GM18868 (cell line): Measurements from ENCODE around the gene C1QTNF1.
"Not testable (repeated sequence)": the region's sequence is repeated elsewhere in the genome, so short reads cannot be mapped to it uniquely, and the experiment has no call there.

Experiments used
- ATAC-seq: cut with Tn5 transposase; IDR thresholded peaks from one replicate; pipeline ENCODE4 v1.9.1; 2021; ENCODE audit warnings: mild to moderate bottlenecking, moderate library complexity; ENCODE audit not compliant: unreplicated experiment

The C1QTNF1 gene

DNA sequence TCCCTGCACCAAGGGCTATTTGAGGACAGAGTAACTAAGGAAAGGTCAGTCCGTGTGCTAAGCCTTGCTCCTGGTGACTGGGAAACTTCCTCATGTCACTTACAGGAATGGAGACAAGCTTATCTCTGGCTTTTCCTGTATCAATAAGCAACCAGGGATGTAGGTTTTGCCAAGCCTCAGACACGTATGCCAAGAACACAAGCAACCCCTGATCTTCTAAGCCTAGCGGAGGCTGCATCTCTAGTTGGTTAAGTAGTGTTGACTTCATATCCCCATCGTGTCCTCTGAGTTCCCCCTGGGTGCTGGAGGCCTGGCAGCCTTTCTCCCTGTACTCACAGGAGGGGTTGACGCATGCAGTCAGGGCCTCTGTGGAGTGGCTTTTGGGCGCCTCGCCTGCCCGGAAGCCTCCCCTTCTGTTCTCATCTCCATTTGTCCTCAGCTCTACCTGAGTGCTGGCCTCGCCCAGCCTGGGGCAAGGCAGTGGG, 1.4 kb upstream of the C1QTNF1 start:
- ATAC-seq = no peak

DNA sequence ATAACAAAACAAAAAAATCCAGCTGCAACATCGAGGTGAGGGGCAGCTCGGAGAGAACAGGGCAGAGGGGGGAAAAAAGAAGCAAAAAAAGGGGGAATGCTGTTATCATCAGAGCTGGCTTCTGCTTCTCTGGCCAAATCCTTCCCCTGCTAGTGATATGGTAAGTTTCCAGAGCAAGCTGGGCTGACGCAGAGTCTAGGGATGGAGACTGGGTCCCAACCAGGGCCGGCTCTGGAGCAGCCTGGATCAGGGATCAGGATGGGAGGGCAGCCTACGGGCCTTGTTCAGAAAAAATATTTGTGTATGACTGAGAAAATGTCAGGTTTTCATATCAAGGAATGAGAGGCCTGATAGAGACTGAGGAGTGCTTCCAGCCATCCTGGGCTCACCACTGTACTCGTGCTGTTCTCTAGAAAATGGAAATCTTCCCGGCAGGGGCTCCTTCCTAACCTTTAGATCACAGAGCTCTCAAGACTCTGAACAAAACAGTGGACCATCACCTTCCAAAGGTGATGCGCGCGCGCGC, 726 bp upstream of the C1QTNF1 start:
- no peak for ATAC-seq

DNA sequence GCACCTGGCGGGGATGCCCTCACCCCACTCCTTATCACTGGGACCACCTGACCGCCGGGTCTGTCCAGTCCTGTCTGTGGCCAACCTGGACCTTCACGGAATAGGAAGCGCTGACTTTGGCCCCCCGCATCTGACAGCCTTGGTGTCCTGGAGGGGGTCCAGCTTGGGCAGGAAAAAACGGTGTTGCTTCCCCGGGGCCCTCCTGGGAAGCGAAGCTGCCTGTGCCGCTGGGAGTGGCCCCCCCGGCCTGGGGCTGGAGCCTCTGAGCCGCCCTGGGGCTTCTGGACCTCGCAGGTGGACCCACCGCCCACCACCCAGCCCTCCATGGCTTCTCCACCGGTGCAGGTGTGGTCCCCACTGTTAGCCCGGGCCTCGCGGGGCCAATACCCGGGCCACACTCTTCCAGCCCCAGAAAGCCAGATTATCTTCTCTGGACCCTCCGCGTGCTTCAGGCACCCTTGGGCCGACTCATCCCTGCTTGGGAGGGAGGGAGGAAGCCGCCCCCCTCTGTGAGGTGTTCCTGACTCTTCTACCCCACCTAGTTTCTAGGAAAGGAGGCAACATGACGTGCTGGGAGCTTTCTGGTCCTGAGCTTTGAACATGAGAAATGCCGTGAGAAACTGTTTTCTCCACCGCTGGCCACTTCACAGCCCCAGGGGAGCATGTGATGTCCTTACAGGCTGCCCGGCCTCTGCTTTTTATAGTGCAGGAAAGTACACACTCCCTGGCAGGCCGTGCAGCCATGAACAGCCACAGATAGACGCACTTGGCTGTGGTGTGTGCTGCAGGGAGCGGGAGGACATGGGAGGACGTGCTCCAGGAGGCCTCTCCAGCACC, 1.1 kb downstream of the C1QTNF1 start:
- no peak for ATAC-seq

DNA sequence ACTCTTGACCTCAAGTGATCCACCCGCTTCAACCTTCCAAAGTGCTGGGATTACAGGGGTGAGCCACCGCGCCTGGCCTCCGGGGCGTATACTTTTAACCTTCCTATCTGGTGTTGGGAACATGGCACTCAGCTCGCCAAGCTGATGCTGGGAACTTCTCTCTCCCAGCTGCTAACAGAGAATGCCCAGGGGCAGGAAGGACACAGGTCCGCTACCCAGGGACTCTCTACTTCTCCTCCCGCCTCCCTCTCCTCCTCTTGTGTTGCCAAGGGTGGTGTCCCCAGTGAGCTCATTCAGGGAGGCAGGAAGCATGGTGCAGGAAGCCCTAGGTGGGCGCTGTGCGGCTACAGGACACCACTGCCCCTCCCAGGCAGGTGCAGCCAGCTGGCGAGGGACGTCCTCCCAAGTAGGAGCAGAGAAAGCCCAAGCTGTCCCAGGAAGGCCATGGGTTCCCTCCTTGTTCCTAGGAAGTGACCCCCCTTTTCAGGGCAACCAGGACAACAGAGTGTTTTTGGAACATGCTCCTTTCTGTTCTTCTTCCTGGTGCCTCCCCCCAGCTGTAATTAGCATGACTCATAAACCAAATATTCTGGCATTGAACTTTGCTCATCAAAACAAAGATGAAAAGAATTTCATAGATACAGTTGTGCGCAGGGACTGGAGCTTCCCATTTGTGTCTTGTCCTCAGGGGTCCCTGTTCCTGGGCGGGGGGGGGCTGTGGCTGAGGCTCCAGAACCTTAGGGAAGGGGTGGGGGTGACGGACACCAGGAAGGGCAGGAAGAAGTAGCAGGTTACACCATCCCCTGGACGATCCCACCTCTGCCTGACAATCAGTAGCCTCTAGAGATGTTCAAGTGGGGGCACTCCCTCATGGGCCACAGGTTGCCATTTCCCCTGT, 2.7 kb downstream of the C1QTNF1 start:
- ATAC-seq = no peak

DNA sequence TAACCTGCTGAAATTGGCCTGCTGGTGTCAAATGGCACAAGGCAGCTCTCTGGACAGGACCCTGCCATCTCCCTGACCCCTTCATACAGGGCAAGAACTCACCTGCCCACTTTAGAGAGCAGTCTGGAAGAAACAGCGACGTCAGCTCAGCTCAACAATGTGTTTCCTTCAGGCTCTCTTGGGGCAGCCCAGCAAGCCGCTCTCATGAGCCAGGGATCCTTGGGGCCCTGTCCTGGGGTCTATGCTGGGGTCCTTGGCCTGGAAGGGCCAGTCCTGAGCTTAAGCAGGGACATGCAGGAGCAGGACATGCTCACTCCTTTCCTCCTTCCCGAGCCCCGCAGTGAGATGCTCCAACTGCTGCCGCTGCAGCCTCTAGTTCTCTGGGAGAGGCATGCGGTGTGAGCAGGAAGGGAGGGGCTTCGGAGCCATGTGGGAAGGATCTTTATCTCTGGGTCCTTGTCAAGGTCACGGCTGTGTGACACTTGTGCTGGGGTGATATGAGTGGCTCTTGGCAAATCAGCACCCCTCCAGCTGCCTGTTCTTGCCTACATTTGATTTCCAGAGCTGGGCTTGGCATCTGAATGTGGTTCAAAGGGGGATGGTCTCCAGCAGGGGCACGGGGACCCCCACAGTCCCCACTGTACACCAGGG, 3.4 kb downstream of the C1QTNF1 start:
- ATAC-seq = no peak

DNA sequence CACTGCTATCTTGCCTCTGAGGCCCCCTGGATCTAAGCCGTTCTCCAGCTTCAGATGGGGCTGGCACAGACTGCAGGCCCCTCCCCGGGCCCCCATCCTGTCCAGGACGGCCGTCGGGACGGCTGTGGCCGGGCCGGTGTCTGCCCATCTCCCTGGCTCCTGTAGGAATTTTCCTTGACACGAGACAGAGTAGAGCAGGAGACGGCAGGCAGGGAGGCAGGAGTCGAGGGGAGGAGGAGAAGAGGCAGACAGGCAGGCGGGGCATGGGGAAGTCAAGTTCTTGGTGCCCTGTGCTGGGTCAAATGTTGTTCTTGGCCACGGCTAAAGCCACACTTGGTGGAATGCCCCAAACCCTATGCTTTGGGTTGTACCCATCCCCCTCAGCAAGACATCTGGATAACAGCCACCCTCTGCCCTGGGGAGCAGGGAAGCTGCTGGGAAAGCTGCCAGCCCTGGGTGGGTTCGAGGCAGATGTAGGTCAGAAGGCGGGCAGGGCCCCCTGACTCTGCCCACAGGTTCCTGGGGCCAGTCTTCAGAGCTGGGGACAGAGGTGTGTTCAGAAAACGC, 4.0 kb downstream of the C1QTNF1 start:
- ATAC-seq = no peak

DNA sequence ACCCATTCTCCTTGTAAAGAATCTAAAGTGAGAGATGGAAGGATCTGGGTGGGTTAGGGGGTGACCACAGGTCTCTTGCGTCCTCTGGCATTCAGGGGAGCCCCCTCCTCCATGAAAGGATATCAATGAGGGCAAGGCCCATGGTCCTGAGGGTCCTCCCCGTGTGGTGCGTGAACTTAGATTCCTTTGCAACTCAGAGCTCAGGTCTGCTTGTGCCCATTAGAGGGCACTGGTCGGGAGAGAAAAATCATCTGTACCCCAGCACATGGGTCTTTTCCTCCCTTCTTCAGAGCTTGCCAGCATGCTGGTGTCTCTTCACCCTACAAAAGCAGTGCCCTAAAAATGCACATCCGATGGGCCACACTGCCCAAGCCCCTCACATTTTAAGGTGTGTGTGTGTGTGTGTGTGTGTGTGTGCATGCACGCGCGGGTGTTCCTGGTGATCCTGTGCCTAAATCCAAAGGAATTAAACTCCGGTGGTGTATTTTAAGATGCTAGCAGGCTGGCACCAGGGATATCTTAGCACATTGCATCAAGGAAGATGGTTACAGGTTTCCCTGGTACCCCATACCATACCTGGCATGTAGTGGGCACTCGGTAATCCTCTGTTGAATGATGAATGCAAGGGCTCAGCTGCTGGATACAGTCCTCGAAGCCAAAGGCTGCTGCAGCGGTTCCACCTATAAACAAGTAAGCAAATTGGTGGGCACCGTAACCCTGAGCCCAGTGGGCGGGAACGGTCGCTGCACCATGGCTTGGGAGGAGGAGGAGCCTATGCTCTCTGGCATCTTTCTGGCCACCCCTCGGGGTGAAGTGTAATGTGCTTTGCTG, 4.7 kb downstream of the C1QTNF1 start:
- no peak for ATAC-seq

DNA sequence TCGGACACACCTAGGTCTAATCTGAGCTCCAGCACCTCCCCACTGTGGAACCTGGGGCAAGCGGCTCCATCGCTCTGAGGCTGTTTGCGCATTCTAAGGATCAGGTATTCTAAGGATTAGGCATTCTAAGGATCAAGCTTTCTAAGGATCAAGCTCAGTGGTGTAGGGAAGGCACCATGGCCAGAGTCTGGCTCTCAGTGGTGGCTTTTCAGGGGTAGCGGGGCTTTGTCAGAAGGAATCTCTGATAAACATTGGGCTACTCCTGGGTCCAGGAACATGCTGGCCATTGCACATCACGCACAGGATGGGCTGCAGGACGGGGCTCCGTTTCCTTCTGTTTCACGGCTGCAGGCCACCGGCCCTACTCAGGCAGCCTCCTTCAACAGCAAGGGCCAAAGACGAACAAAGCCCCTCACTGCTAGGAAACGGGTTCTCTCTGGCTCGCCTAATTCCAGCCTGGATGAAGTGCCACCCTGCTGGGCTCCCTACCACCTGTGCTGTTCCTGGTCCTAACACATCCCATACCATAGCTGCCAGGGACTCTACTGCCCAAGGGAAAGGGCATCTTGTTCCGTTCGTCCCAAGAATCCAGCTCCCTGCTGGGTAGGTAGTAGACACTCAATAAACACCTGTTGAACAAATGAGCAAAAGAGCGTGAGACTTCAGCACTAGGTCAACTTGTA, 5.5 kb downstream of the C1QTNF1 start:
- ATAC-seq = no peak

DNA sequence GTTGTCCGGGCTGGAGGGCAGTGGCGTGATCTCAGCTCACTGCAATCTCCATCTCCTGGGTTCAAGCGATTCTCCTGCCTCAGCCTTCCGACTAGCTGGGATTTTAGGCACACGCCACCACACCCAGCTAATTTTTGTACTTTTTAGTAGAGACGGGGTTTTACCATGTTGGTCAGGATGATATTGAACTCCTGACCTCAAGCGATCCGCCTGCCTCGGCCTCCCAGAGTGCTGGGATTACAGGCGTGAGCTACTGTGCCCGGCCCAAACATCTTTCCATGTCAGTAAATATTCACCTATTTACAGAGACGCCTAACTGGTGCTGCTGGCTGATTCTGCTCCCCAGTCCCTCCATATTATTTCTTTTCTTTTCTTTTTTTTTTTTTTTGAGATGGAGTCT, 6.7 kb downstream of the C1QTNF1 start:
- ATAC-seq = not testable (repeated sequence)

DNA sequence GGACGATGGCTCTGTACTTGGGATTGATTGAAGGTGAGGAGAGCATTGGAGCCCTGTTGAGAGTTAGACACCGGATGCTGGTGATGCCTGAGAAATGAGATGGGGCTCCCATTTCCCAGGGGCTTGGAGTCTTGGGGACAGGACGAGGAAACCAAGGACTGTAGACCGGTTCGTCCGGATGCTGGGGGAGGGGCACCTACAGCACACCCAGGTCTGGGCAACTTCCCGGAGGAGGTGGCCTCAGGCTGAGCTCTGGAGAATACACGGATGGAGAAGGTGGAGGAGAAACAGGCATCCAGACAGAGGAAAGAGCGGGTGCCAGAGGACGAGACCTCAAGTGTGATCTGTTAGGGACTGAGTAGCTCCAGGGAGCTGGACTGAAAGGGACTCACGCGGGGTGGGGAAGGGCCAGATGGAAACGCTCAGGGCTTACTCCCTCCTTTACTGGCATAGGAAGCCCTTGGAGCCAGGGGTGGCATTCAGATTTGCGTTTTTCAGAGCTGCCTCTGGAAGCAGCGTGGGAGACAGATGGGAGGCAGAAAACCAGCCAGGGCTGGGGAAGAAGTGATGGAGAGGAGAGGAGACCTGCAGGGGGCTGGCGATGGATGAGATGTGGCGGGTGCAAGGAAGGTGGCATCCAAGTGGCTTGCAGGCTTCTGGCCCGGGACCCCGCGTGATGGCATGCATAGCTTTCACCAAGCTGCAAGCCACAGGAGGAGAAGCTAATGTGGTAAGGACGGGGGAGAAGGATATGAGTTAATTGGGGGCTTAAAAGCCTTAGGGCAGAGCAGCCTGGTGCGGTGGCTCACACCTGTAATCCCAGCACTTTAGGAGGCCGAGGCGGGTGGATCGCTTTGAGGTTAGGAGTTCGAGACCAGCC, 8.3 kb downstream of the C1QTNF1 start:
- no peak for ATAC-seq

DNA sequence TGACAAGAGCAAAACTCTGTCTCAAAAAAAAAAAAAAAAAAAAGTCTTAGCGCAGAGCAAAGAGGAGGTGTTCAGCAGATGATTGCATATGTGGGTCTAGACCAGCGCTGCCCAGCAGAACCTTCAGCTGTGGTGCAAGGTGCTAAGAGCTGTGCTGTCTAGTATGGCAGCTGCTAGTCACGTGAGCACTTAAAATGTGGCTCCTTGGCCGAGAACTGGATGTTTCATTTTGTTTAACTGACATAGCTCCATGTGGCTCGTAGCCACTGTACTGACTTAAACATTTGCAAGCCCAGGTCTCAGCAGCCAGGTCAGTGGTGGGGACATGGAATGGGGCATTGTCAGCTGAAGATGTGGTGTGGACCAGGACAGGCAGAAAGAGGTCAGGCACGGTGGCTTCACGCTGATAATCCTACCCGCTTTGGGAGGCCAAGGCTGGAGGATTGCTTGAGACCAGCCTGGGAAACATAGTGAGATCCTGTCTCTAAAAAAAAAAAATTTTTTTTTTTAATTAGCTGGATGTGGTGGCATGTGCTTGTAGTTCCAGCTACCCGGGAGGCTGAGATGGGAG, 9.2 kb downstream of the C1QTNF1 start:
- no peak for ATAC-seq

DNA sequence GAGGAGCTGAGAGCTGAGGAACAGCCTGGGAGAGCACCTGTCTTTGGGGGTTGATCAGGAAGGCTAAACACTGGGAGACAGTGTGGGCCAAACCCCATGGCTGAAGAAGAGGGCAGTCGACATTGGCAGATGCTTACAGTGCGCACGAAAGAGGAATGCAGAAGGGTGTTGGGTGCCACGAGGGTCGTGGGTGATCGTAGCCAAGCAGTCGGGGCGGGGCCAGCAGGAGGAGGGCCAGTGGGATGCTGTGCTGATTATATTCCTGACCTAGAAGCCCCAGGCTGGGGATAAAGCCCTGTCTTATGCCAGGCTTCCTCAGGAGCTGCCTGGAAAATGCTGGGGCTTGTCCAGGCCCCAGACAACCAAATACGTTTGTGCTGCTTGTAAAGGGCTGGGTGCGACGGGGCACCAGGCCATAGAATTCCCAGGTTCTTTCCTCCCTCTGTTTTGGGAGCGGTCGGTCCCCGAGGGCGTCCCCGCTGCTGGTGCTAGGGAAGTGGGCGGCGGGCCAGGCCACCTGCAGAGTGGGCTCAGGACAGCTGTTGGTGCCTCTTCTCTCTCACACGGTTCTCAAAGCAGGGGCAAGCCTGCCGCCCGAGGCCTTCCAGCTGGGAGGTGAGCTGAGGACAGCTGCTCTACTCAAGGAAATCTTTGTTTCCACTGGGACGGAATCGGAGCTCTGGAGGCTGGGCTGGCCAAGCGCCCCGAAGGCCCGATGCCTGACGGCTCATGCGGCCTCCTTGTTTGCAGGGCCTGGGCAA, 10.0 kb downstream of the C1QTNF1 start:
- no peak for ATAC-seq

DNA sequence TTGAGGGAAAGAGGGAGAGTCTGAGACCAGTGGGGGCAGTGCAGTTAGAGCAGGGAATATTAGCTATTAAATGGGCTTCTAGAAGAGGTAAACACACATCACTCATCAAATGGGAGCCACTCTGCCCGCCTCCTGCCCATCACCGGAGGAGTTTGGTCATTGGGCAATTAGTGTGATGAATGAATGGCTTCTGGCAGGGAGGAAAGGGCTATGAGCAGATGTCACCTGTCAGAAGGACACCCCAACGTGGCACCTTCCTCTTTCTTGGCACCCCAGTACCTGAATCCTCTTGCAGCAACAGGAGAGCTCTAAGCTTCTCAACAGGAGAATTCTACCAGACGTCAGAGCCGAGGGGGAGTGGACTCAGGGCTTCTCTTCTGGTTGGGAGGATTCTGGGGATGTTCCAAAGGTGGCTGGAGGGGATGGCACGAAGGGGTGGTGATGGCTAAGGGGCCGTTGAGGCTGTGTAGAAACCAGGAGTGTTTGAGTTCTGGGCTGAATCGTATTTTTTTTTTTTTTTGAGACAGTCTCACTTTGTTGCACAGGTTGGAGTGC, 11.0 kb downstream of the C1QTNF1 start:
- ATAC-seq = no peak

DNA sequence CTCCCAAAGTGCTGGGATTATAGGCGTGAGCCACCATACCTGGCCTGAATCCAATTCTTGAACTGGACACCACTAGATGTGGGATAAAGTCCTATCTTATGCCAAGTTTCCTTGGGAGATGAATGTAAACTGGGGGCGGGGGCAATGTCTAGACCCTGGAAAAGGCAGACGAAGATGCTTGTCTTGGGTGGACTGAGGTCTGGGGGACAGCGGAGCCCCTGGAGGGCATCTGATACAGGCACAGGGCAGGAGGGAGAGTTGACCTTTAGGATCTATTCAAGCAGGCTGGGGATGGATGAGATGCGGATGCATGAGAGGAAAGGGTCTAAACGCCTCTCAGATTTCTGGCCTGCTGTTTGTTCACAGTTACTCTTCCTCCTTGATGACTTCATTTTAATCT, 11.7 kb downstream of the C1QTNF1 start:
- no peak for ATAC-seq

DNA sequence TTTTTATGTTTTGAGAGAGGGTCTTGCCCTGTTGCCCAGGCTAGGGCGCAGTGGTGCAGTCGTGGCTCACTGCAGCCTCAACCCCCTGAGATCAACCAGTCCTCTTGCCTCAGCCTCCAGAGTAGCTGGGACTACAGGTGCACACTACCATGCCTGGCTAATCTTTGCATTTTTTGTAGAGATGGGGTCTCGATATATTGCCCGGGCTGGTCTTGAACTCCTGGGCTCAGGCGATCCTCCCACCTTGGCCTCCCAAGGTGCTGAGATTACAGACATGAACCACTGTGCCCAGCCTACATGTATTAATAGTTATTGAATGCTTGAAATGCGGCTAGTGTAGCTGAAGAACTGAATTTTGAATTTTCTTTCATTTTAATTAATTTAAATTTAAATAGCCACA, 12.2 kb downstream of the C1QTNF1 start:
- no peak for ATAC-seq

DNA sequence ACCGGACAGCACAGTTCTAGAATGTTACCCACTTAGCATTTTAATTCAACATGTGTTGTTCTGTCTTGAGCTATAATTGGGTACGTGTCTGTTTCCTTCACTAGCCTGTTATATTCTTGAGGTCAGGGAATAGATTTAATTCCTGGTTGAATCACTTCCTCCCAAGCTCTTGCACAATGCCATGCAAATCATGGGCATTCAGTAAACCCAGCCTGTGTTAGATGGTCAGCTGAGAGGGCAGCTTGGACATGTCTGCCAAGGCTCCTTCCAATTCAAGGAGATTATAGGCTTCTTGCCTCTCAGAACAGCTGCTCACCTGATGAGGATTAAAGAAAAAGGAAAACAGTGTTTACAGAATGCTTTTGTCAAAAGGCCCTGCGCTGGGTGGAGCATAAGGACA, 12.6 kb downstream of the C1QTNF1 start:
- no peak for ATAC-seq

DNA sequence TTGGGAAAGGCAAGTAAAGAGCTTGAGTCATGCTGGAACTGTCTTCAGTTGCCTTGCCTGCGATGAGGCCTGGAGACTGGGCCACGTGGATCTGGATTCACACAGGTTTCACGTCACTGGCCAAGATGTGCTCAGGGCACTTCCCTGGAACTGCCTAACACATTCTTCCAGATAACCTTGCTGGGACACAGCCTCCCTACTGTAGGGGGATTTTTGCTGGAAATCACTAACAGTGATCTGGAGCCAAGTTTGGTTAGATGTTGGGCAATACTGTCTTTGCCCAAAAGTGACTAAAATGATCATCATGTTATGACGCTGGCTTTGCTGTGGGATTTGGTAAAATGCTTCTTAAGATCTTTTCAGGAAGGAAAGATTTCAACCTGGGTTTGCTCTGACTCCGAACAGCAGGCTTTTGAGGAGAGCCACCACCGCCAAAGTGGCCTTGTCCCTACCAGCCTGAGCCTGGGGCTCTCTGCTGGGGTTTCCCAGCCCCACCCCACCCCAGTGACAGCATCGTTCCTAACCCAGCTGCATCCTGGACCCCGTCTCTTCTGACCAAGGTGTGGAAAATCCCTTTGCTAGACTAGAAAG, 14.7 kb downstream of the C1QTNF1 start:
- ATAC-seq = peak; percentile 38
